Left ventricle myocardium inferior (tissue), 1 donor: ENCODE results near the gene SNIP1. TPM values are rescaled to one million over a fixed set of nuclear protein-coding genes. Genes with fewer than 3 reads are reported as not detected.
"Not testable (repeated sequence)": the region's sequence is repeated elsewhere in the genome, so short reads cannot be mapped to it uniquely, and the experiment has no call there.

Experiments
- DNase-seq: peaks from one replicate; pipeline ENCODE4 v3.0.0-alpha.2; 2020
- H3K27ac ChIP-seq: fragments of 200-600 bp; replicated peaks from 2 replicates; pipeline ENCODE4 v1.8.0; 2021
- H3K27me3 ChIP-seq: fragments of 200-600 bp; 2 replicates; pipeline ENCODE4 v1.8.0; 2021; ENCODE audit warnings: low read depth
- H3K36me3 ChIP-seq: fragments of 200-600 bp; 2 replicates; pipeline ENCODE4 v1.8.0; 2021
- H3K4me1 ChIP-seq: fragments of 200-600 bp; 2 replicates; pipeline ENCODE4 v1.8.0; 2021
- H3K4me3 ChIP-seq: fragments of 200-600 bp; 2 replicates; pipeline ENCODE4 v1.8.0; 2021; ENCODE audit warnings: mild to moderate bottlenecking, moderate library complexity
- H3K9me3 ChIP-seq: fragments of 200-600 bp; replicated peaks from 2 replicates; pipeline ENCODE4 v1.8.0; 2021
- intact Hi-C: fragments of 100-400 bp; cut with micrococcal nuclease; formaldehyde crosslinking; loops from one replicate; pipeline ENCODE4 v1.11.0; 2022
- total RNA-seq: library from RNA; stranded (reverse); fragmentation: NEBNext Ultra II Directional; extraction: Animal tissue kit (Norgen Biotek cat#: 25700); gene quantifications from one replicate; pipeline ENCODE4 v1.2.1, GENCODE V29; 2021
- TF ChIP-seq, protein P1 (sequence below): fragments of 200-600 bp; IDR thresholded peaks from 2 replicates; pipeline ENCODE4 v1.8.0; 2021; ENCODE audit warnings: antibody characterized with exemption, mild to moderate bottlenecking, borderline replicate concordance
- donor health status: DM: no; HTN: yes; CAD: no; lungs with severe emphysema.

Gene SNIP1
- total RNA-seq, 1 donor from 2014 or later: 7.0 TPM

DNA sequence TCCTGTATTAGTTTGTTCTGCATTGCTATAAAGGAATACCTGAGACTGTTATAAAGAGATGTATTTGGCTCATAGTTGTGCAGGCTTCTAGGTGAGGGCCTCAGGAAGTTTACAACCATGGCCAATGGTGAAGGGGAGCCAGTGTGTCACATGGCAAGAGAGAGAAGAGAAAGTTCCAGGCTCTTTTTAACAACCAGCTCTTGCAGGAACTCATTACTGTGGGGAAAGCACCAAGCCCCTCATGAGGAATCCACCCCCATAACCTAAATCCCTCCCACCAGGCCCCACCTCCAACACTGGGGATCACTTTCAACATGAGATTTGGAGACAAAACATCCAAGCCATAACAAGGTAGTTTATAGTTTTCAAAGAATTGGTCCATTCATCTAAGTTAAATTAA is 34.5 kb downstream of the SNIP1 start:
- Histone ChIP-seq H3K36me3 (no peaks in the 10 kb centered on the region), H3K27me3 (no peaks in the 10 kb centered on the region), H3K9me3 (no peaks in the 10 kb centered on the region), H3K27ac (no peak overlapping the region), H3K4me3 (no peak overlapping the region), H3K4me1 (peaks cover 7% of the 10 kb centered on the region)
- TF ChIP-seq, protein P1, sequence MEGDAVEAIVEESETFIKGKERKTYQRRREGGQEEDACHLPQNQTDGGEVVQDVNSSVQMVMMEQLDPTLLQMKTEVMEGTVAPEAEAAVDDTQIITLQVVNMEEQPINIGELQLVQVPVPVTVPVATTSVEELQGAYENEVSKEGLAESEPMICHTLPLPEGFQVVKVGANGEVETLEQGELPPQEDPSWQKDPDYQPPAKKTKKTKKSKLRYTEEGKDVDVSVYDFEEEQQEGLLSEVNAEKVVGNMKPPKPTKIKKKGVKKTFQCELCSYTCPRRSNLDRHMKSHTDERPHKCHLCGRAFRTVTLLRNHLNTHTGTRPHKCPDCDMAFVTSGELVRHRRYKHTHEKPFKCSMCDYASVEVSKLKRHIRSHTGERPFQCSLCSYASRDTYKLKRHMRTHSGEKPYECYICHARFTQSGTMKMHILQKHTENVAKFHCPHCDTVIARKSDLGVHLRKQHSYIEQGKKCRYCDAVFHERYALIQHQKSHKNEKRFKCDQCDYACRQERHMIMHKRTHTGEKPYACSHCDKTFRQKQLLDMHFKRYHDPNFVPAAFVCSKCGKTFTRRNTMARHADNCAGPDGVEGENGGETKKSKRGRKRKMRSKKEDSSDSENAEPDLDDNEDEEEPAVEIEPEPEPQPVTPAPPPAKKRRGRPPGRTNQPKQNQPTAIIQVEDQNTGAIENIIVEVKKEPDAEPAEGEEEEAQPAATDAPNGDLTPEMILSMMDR: no peak
- DNase-seq: no peak
- intact Hi-C loops: no loop called here

DNA sequence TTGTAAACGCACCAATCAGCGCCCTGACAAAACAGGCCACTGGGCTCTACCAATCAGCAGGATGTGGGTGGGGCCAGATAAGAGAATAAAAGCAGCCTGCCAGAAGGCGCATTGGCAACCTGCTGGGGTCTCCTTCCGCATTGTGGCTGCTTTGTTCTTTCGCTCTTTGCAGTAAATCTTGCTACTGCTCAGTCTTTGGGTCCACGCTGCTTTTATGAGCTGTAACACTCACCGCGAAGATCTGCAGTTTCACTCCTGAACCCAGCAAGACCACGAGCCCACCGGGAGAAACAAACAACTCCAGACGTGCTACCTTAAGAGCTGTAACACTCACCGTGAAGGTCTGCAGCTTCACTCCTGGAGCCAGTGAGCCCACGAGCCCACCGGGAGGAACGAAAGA is 35.2 kb downstream of the SNIP1 start:
- intact Hi-C loops, H3K27me3 ChIP-seq, H3K36me3 ChIP-seq, H3K9me3 ChIP-seq, H3K4me3 ChIP-seq, H3K27ac ChIP-seq, DNase-seq: not testable (repeated sequence)
- H3K4me1 ChIP-seq: peaks cover 13% of the 10 kb centered on the region

DNA sequence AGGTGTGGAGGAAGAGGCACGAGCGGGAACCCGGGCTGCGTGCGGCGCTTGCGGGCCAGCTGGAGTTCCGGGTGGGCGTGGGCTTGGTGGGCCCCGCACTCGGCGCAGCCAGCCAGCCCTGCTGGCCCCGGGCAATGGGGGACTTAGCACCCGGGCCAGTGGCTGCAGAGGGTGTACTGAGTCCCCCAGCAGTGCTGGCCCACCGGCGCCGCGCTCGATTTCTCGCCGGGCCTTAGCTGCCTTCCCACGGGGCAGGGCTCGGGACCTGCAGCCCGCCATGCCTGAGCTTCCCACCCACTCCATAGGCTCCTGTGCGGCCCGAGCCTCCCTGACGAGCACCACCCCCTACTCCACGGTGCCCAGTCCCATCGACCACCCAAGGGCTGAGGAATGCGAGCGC is 35.9 kb downstream of the SNIP1 start:
- H3K27me3 ChIP-seq, intact Hi-C loops, H3K4me3 ChIP-seq, H3K36me3 ChIP-seq, H3K9me3 ChIP-seq, DNase-seq, H3K27ac ChIP-seq: not testable (repeated sequence)
- peaks cover 20% of the 10 kb centered on the region for H3K4me1 ChIP-seq

DNA sequence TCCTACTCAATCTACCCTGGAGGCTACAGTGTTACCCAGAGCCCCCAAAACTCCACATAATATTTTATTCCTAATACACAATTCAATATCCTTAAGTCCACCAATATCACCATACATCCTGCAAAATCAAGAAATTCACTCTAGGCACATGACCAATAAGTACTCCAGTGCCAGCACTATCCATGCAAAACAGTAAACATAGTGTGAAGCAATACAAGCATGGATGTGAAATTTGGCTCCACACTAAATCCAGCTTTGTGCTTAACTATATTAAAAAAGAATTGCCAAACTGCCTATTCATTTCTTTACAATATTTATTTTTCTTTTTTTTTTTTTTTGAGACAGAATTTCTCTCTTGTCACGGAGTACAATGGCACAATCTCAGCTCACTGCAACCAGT is 36.5 kb downstream of the SNIP1 start:
- TF ChIP-seq, protein P1: no peak
- H3K9me3 ChIP-seq: no peaks in the 10 kb centered on the region
- H3K4me3 ChIP-seq: no peak overlapping the region
- H3K4me1 ChIP-seq: peaks cover 27% of the 10 kb centered on the region
- intact Hi-C loops: no loop called here
- H3K27me3 ChIP-seq: no peaks in the 10 kb centered on the region
- no peak overlapping the region for H3K27ac ChIP-seq
- H3K36me3 ChIP-seq: peaks cover 7% of the 10 kb centered on the region
- no peak for DNase-seq

DNA sequence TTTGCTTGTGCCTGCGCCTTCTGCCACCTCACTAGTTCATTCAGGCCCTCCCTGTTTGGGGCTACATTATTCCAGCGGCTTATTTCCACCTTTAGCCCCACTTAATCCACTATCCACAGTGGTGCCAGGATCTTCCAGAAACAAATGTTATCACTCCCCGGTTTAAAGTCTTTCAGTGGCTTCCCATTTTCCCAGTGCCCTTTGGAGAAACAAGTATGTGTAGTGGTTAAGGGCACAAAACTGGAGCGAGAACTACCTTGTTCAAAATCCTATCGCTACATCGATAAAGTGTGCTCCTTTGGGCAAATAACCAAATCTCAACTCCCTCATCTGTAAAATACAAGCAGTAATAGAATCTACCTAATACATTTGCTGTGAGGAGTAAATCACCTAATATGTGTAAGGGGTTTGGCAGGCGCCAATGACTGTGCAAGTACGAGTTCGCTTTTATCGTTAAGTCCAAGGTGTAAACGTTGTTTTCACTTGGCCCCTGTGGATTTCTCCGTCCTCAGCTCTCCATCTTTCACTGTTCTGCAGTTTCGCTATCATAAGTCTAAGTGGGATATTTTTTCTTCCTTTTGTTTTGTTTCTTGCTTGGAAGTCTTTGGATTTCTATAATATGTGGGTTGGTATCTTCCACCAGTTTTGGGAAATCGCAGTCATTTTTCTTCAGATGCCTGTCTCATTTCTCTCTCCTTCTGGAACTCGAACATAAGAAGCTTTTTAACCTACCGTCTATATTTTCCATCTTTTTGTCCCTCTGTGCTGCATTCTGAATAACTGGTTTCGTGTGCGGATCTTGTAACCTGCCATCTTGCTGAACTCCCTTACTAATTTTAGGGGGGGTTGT is 38.7 kb downstream of the SNIP1 start:
- H3K4me3 ChIP-seq: peak overlapping the region; percentile 92
- intact Hi-C loops: no loop called here
- DNase-seq: no peak
- no peaks in the 10 kb centered on the region for H3K27me3 ChIP-seq
- TF ChIP-seq, protein P1: no peak
- H3K9me3 ChIP-seq: no peaks in the 10 kb centered on the region
- H3K36me3 ChIP-seq: peaks cover 27% of the 10 kb centered on the region
- H3K27ac ChIP-seq: peak overlapping the region; percentile 91
- H3K4me1 ChIP-seq: peaks cover 32% of the 10 kb centered on the region

DNA sequence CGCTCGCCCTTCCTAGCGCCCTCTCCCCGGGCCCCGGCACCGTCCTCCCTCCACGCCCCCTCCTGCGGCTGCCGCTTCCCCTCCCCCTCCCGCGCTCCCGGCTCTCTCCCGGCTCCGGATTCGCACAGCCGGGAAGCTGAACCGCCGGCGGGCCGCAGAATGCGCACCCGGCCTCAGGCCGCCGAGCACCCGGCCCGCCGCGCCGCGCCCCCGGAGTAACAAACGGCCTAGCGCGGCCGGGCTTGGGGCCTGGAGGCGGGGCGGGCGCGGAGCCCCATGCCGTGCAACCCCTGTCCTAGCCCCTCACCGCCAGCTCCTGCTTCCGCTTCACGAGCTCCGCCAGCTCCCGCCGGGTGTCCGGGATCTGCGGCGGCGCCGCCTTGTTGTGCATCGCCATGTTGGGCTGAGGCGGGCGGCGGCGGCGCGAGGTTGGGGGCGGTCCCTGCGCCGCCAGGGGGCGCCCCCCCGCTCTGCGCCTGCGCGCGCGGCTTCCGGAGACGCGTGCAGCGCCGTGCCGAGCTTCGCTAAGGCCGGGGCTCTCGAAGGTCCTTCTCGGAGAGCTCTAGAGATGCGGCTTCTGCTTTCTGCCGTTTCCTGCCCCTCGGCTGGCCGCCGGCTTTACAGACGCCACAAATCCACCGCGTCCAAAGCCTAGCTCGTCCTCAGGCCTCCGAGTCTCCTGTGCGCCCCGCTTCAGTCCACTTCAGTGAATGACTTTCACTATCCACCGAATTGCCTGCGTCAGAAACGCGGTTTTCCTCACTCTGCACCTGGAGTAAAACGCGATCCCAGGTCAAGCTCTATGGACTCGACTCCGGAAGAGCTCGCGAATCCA is 39.5 kb downstream of the SNIP1 start, which contains the start of gene MEAF6:
MEAF6 (minus strand) TSS at position 417 of the 835 bp plus-strand sequence; CDS start at position 397, 20 bp downstream.
- Histone ChIP-seq H3K4me3 (peak within 1 kb of the TSS; percentile 92), H3K27me3 (no peaks in the 10 kb centered on the region), H3K9me3 (no peaks in the 10 kb centered on the region), H3K36me3 (peaks cover 29% of the 10 kb centered on the region), H3K27ac (peak within 1 kb of the TSS; percentile 91), H3K4me1 (peaks cover 32% of the 10 kb centered on the region)
- TF ChIP-seq, protein P1: peak; percentile 77
- DNase-seq: peak; percentile 84
- intact Hi-C loops: no loop called here
